HG03060 (cell line): Measurements from ENCODE around the gene HSF2.
"Not testable (repeated sequence)": the region's sequence is repeated elsewhere in the genome, so short reads cannot be mapped to it uniquely, and the experiment has no call there.

Experiments used
- ATAC-seq: cut with Tn5 transposase; IDR thresholded peaks from one replicate; pipeline ENCODE4 v1.9.1; 2021; ENCODE audit warnings: low read depth, moderate number of reproducible peaks; ENCODE audit not compliant: unreplicated experiment

Gene HSF2

GRCh38 chr6:122445274-122445673 lies 45.8 kb downstream of the HSF2 start:
- no peak for ATAC-seq

GRCh38 chr6:122449069-122449468 lies 49.6 kb downstream of the HSF2 start:
- ATAC-seq = no peak

- no peak for ATAC-seq
Observed at GRCh38 chr6:122452509-122452908, 53.1 kb downstream of the HSF2 start.

- no peak for ATAC-seq
Observed at GRCh38 chr6:122454673-122455072, 55.2 kb downstream of the HSF2 start.

- ATAC-seq = not testable (repeated sequence)
Observed at GRCh38 chr6:122455116-122455515, 55.7 kb downstream of the HSF2 start.

GRCh38 chr6:122458087-122458486 lies 58.6 kb downstream of the HSF2 start:
- ATAC-seq = no peak

GRCh38 chr6:122459240-122459639 lies 59.8 kb downstream of the HSF2 start:
- no peak for ATAC-seq

- ATAC-seq = not testable (repeated sequence)
Observed at GRCh38 chr6:122459865-122460416, 60.5 kb downstream of the HSF2 start.

- ATAC-seq = no peak
Observed at GRCh38 chr6:122461885-122462284, 62.4 kb downstream of the HSF2 start.

- ATAC-seq = peak; percentile 96
Observed at GRCh38 chr6:122471107-122472021, 71.9 kb downstream of the HSF2 start, which contains the start of gene SERINC1. TSS of gene SERINC1 (minus strand) at chr6:122471807. CDS start at chr6:122471737, 70 bp downstream.

- ATAC-seq = peak; percentile 28
Observed at GRCh38 chr6:122472022-122472340, 72.5 kb downstream of the HSF2 start.

- no peak for ATAC-seq
Observed at GRCh38 chr6:122476131-122476530, 76.7 kb downstream of the HSF2 start.

GRCh38 chr6:122482750-122483080 lies 83.3 kb downstream of the HSF2 start:
- ATAC-seq = no peak
